Tibial nerve (tissue), 4 donors: ENCODE measurements around the gene NXPE1. TPM values are rescaled to one million over a fixed set of nuclear protein-coding genes. Genes with fewer than 3 reads are reported as not detected.
"Not testable (repeated sequence)": the region's sequence is repeated elsewhere in the genome, so short reads cannot be mapped to it uniquely, and the experiment has no call there.

ENCODE experiments used
- DNase-seq, 2 donors: peaks; one replicate each; pipeline ENCODE4 v3.0.0-alpha.2; 2019; ENCODE audit warnings: low spot score in 2 of 2
- H3K27ac ChIP-seq, 4 donors: fragments of 200-600 bp; sonication (generic) in 3 of 4; one replicate each; pipeline ENCODE4 v1.5.1; 2017 to 2019; ENCODE audit warnings: mild to moderate bottlenecking in 1 of 4
- H3K27me3 ChIP-seq, 2 donors: fragments of 200-600 bp; sonication (generic) in 1 of 2; one replicate each; pipeline versions ENCODE4 v1.5.1 to v1.6.0; 2017 to 2019
- H3K36me3 ChIP-seq, 3 donors: fragments of 200-600 bp; sonication (generic); one replicate each; pipeline ENCODE4 v1.5.1; 2018 to 2019
- H3K4me1 ChIP-seq, 4 donors: fragments of 200-600 bp; sonication (generic) in 3 of 4; one replicate each; pipeline ENCODE4 v1.5.1; 2017 to 2019
- H3K4me3 ChIP-seq, 4 donors: fragments of 200-600 bp; sonication (generic) in 3 of 4; one replicate each; pipeline ENCODE4 v1.5.1; 2017 to 2019; ENCODE audit warnings: mild to moderate bottlenecking in 1 of 4, moderate library complexity in 1 of 4
- H3K9me3 ChIP-seq, 4 donors: fragments of 200-600 bp; sonication (generic) in 3 of 4; one replicate each; pipeline ENCODE4 v1.5.1; 2017 to 2019
- CTCF ChIP-seq, 5 experiments: fragments of 200-600 bp in 3 of 5; fragments of 450-650 bp in 2 of 5; sonication (generic) in 3 of 5; IDR thresholded peaks; one replicate each; pipeline ENCODE4 v1.5.1; 2016 to 2019; ENCODE audit warnings: antibody characterized with exemption in 5 of 5, mild to moderate bottlenecking in 3 of 5, moderate library complexity in 2 of 5
- EP300 ChIP-seq, 2 donors: sonication (generic); formaldehyde crosslinking; IDR thresholded peaks; one replicate each; pipeline ENCODE4 v1.6.1; 2017; ENCODE audit warnings: antibody characterized with exemption in 2 of 2, mild to moderate bottlenecking in 1 of 2
- POLR2A ChIP-seq, 2 donors: fragments of 450-650 bp; IDR thresholded peaks; one replicate each; pipeline ENCODE4 v1.6.1; 2017; ENCODE audit warnings: antibody characterized with exemption in 2 of 2, mild to moderate bottlenecking in 2 of 2, moderate library complexity in 2 of 2
- WGBS, 2 donors: methylation state at CpG; one replicate each; pipeline ENCODE4 v1.1.5; 2018; 5-methylcytosine and 5-hydroxymethylcytosine counted together
- total RNA-seq, 4 donors: library from RNA; depleted of rRNA; stranded (reverse); fragments of >200 nt; gene quantifications; one replicate each; pipeline ENCODE4 v1.1.0, GENCODE V29; 2016

Gene NXPE1
- not detected for total RNA-seq

DNA sequence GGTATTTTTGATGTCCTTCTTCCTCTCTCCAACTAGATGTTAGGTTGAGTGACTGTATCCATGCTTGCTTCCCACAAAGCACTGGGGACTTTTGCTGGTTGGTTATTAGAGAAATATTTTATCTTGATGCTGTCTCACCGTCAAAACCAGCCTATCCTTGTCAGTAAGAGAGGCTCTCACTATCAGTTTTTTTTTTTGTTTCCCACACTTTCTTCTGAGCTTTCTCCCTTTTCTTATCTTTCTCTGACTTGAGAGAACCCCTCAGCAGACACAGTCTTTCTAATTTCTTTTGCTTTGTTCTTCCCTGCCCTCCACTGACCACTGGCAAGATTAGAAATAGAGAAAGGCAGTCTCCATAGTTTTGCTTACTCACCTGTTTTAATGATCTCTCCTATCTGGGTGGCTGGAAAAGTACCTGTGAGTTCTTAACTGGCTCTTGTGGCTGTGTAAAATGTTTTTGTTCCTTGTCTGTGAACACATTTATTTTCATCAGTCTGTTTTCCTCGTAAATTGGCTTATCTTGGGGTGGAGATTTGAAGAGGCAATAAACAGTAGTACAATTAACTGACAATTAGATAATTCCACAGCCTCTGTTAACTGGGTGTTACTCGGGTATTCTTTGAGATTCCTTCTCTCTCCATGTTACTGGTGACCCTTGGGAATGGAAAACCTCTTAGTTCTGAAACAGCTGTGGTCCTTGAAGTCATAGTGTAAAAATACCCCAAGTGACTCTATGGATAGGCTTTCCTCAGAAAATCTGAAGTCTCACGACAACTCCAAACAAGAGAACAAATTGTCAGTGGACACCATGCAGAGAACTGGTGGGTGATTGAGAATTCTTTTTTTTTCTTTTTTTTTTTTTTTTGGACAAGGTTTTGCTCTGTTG lies at the start of gene NXPE1:
Gene NXPE1, minus strand, starts transcription at position 457 of the 886 bp plus-strand sequence. CDS start 8,680 bp downstream, outside the sequence.
- Histone ChIP-seq H3K27ac (no peak within 1 kb of the TSS), H3K4me3 (no peak within 1 kb of the TSS), H3K9me3 (no peaks in the 10 kb centered on the region), H3K27me3 (no peaks in the 10 kb centered on the region), H3K36me3 (no peaks in the 10 kb centered on the region), H3K4me1 (no peaks in the 10 kb centered on the region)
- DNase-seq = no peak
- TF ChIP-seq POLR2A (IDR thresholded peaks at IDR 0.05) (no peak), CTCF (IDR thresholded peaks at IDR 0.05) (no peak), EP300 (IDR thresholded peaks at IDR 0.05) (no peak)
- 73% methylated on average over 4 of the region's 4 CpGs for whole genome bisulfite sequencing, 2 donors

DNA sequence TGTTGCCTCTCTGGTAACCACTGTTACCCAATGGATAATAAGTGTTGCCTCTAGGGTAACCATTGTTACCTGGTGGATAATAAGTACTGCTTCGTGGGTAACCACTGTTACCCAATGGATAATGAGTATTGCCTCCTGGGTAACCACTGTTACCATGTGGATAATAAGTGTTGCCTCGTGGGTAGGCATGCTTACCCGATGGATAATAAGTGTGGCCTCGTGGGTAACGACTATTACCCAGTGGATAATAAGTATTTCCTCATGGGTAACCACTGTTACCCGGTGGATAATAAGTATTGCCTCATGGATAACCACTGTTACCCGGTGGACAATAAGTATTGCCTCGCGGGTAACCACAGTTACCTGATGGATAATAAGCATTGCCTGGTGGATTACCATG lies 49.7 kb upstream of the NXPE1 start:
- H3K4me3 ChIP-seq = no peak overlapping the region
- H3K27ac ChIP-seq = no peak overlapping the region
- no peak for DNase-seq
- 80 to 96% methylated on average over 9 of the region's 9 CpGs for WGBS, 2 donors
- no peaks in the 10 kb centered on the region for H3K27me3 ChIP-seq
- no peaks in the 10 kb centered on the region for H3K36me3 ChIP-seq
- H3K9me3 ChIP-seq = peaks cover 0 to 41% (median 0%) of the 10 kb centered on the region in 4 donors
- H3K4me1 ChIP-seq = no peaks in the 10 kb centered on the region
- TF ChIP-seq CTCF (IDR thresholded peaks at IDR 0.05) (no peak), EP300 (IDR thresholded peaks at IDR 0.05) (no peak), POLR2A (IDR thresholded peaks at IDR 0.05) (no peak)

DNA sequence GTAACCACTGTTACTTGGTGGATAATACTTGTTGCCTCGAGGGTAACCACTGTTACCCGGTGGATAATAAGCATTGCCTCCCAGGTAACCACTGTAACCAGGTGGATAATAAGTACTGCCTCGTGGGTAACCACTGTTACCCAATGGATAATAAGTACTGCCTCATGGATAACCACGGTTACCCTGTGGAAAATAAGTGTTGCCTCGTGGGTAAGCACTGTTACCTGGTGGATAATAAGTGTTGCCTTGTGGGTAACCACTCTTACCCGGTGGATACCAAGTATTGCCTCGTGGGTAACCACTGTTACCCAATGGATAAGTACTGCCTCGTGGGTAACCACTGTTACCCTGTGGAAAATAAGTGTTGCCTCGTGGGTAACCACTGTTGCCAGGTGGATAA lies 48.9 kb upstream of the NXPE1 start:
- H3K9me3 ChIP-seq = peaks cover 0 to 41% (median 0%) of the 10 kb centered on the region in 4 donors
- H3K27ac ChIP-seq, H3K4me1 ChIP-seq, H3K27me3 ChIP-seq, H3K4me3 ChIP-seq, H3K36me3 ChIP-seq, DNase-seq: not testable (repeated sequence)
- 83 to 88% methylated on average over 9 of the region's 9 CpGs for WGBS, 2 donors

GRCh38 chr11:114607753-114608459 lies 48.2 kb upstream of the NXPE1 start:
- DNase-seq = no peak
- no peaks in the 10 kb centered on the region for H3K36me3 ChIP-seq
- H3K27me3 ChIP-seq = no peaks in the 10 kb centered on the region
- WGBS, 2 donors = 86 to 92% methylated on average over 11 of the region's 11 CpGs
- H3K4me3 ChIP-seq = no peak overlapping the region
- no peaks in the 10 kb centered on the region for H3K4me1 ChIP-seq
- no peak overlapping the region for H3K27ac ChIP-seq
- peaks cover 0 to 41% (median 0%) of the 10 kb centered on the region in 4 donors for H3K9me3 ChIP-seq
- no peak for TF ChIP-seq CTCF (IDR thresholded peaks at IDR 0.05)
- no peak for TF ChIP-seq EP300 (IDR thresholded peaks at IDR 0.05)
- TF ChIP-seq POLR2A (IDR thresholded peaks at IDR 0.05) = no peak

DNA sequence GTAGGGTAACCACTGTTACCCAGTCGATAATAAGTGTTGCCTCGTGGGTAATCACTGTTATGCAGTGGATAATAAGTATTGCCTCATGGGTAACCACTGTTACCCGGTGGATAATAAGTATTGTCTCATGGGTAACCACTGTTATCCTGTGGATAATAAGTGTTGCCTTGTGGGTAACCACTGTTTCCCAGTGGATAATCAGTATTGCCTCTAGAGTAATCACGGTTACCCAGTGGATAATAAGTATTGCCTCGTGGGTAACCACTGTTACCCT lies 47.1 kb upstream of the NXPE1 start:
- WGBS, 2 donors = 80 to 88% methylated on average over 5 of the region's 5 CpGs
- H3K4me3 ChIP-seq, H3K4me1 ChIP-seq: not testable (repeated sequence)

More for the DNA sequence above, 47.1 kb upstream of the NXPE1 start:
- not testable (repeated sequence) for H3K36me3 ChIP-seq, DNase-seq, H3K27me3 ChIP-seq, H3K27ac ChIP-seq
- H3K9me3 ChIP-seq = peaks cover 0 to 41% (median 0%) of the 10 kb centered on the region in 4 donors
